NCI-H510A (cell line): ENCODE results near the gene INHA.

Experiments
- DNase-seq: peaks from one replicate; lab custom pipeline; 2025; lab: John Stamatoyannopoulos, UW

Gene INHA, protein sequence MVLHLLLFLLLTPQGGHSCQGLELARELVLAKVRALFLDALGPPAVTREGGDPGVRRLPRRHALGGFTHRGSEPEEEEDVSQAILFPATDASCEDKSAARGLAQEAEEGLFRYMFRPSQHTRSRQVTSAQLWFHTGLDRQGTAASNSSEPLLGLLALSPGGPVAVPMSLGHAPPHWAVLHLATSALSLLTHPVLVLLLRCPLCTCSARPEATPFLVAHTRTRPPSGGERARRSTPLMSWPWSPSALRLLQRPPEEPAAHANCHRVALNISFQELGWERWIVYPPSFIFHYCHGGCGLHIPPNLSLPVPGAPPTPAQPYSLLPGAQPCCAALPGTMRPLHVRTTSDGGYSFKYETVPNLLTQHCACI

DNA sequence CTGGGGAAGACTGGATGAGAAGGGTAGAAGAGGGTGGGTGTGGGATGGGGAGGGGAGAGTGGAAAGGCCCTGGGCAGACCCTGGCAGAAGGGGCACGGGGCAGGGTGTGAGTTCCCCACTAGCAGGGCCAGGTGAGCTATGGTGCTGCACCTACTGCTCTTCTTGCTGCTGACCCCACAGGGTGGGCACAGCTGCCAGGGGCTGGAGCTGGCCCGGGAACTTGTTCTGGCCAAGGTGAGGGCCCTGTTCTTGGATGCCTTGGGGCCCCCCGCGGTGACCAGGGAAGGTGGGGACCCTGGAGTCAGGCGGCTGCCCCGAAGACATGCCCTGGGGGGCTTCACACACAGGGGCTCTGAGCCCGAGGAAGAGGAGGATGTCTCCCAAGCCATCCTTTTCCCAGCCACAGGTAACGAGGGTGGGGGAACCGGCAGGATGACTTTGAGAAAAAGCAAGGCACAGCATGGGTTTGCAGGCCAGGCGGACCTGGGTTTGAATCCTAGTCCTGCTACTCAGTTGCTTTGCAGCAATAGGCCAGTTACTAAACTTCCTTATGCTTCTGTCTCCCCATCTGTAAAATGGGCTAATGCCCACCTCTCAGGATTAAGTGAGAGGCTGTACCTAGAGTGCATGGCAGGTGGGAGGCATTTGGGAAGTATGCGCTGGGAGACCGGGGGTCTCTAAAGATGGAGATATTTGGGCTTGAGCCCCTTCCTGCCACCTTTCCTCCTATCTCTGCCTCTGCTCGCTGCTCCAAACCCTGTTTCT, at the start of gene INHA:
Gene INHA (plus strand): TSS at position 74 of the 765 bp plus-strand sequence. CDS start 65 bp downstream, at position 139.
- no peak for DNase-seq

DNA sequence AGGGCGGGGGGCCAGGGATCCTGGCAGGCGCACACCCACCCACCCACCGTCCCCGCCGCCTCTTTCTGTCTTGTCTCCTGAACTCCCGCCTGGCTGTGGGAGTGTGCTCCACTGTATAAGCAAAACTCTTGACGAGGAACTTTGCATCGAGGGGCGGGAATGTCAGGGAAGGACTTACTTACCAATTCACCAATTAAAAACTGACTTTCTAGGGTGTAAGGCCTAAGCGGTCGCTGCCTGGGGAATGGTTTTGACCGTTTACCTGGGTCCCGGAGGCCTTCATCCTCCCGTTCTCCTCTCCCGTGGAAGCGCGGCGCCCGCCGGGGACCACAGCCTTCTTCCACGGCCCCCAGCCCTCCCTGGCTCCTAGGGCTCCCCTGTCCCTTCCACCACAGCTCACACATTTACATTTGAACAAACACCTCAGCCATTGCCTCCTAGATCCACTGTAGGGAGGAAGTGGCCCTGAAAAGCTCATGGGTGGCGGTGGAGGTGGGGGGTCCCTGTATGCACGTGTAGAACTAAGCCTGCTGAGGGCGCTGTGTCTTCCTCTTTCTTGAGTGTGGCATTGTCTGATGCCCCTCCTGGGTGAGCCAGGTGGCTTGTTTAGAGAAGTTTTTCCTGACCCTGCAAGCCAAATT, 49.0 kb upstream of the INHA start:
- no peak for DNase-seq

DNA sequence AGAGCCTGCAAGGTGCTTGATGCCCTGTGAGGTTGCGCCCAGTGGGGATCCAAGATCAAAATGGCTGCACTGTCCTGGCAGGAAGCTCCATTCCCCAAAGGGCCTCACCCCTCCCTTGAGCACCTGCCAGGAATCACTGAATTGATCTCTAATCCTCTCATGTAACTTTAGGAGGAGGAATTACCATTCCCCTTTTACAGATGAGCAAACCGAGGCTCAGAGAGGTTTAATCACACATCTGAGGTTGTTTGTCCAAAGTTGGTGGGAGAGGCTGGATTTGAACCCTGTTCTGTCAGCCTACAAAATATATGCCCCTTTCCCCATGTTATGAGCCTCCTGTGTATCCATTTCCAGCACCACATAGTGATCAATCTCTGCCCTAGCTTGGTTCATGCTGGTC, 47.3 kb upstream of the INHA start:
- no peak for DNase-seq

DNA sequence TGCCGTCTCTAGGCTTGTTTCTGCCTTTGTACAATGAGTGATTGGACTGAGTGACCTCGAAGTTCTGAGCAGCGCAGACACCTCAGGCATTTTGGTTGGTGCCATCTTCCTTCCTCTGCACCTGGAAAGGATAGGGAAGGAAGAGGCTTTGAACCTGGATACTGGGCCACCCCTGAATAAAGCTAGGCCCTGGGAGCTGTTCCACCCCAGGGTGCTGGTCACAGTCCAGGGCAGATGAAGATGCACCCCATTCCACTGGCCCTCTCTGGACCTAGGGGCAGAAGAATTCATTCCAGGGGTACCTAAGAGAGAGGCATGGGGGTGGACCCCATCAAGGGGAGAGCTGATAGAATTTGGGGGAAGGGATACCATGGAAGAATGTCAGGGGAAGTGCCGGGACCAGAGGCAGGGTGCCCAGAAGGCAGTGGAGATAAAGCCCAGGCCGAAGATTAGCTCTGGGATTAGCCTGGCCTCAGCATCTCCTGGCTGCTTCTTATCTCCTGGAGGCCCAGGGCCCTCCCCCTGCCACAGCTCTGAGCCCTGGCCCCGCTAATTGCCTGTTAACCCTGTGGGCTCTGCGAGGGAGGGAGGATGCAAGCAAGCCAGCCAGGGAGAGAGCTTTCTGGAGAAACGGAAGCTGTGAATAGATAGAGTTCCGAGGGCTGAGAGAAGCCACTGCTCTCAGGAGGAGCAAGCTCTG, 46.4 kb upstream of the INHA start:
- no peak for DNase-seq

DNA sequence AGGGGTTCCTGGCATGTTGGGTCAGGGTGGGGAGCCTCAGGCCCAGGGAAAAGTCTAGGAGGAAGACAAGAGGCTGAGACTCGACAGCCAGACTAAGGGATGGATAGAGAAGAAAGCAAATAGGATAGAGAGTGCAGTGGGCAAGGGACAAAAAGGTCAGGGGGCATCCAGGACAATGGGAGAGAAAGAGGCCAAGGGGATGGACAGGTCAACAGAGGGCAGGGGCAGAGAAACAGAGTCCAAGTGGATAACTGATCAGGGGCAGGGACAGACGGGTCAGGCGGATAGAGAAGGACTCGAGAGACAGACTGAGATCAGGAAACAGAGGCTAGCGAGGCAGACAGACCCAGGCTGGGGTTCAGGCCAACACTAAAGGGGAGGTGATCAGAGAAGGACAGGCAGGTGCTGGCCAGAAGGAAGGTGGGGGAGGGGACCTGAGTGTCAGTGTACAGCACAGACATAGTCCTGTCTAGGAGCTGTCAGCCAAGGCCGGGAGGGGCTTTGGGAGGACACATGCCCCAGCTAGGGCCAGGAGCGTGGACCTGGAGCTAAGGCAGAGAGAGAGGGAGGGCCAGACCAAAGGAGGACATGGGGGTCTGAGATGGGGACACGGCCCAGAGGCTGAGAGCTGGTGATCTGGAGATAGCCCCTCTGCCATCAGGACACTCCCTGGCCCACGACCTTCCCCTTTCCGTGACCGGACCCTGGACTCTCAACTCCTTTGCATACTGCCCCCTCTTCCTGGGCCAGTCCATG, 45.6 kb upstream of the INHA start:
- DNase-seq, result no peak

DNA sequence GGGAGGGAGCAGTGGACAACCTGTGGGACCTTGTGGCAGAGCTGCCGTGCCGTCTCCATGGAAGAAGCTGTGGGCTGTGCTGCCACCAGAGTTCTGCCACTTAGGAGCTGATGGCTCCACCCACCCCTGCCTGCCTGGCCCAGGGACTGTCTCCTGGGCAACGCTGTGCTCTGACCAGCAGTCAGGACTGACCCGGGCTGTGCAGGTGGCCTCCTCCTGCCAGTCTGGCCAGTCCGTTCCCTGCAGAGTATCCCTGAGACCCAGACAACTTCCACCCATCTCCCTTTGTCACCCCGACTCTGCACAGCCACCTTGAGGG, 45.1 kb upstream of the INHA start:
- DNase-seq, result peak; percentile 36

DNA sequence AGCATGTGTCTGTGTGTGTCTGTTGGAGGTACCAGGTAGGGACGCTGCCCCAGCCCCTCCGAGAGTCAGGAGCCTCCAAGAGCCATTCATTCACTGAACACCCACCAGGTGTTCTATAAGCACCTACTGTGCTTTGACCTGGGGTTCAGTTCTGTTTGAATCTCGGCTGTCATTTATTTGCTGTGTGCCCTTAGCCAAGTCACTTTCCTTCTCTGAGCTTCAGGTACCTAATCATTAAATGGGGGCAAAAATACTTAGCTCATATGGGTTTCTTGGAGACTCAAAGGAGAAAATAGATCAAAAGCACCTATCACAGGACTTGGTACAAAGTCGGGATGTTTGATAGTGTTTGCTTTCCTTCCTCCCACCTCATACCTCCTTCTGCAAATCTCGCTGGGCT, 44.6 kb upstream of the INHA start:
- no peak for DNase-seq

DNA sequence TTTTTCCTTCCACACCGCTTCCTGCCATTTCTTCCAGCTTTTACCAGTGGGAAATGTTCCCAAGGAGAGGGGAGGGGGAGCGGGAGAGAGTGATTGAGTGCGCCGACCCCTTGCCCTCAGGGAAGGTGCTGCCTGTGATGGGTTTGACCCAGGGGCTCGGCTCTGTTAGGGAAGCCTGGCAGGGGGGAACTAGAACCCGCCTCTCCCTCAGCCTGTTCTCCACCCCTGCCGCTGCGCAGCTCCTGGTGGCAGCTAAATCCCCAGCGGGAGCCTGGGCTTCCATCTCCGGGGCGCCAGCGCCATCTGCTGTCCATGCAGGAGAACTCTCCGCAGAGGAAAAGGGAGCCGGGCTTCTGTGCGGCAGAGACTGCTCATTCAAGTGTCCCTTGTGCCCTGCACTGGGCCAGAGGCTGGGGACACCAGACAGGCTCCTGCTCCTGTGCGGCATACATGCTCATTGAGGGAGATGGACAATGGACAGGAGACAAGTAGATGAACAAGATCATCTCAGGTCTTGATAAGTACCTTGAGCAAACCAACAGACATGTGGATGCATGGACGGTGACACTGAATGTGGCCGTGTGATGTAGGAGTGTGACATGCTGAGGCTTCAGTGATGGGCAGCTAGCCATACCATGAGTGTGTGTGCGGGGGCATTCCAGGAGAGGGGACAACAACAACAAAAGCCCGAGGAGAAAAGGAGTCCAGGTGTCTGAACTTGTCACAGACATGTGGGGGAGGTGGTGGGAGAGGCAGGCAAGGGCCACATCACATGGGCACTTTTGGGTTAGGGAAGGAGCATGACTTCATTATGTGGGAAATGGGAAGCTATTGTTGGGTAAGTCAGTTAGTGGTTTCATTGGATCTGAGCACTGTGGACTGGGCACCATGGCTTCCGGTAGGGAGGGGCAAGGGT, 41.8 kb upstream of the INHA start:
- DNase-seq, result peak; percentile 68

DNA sequence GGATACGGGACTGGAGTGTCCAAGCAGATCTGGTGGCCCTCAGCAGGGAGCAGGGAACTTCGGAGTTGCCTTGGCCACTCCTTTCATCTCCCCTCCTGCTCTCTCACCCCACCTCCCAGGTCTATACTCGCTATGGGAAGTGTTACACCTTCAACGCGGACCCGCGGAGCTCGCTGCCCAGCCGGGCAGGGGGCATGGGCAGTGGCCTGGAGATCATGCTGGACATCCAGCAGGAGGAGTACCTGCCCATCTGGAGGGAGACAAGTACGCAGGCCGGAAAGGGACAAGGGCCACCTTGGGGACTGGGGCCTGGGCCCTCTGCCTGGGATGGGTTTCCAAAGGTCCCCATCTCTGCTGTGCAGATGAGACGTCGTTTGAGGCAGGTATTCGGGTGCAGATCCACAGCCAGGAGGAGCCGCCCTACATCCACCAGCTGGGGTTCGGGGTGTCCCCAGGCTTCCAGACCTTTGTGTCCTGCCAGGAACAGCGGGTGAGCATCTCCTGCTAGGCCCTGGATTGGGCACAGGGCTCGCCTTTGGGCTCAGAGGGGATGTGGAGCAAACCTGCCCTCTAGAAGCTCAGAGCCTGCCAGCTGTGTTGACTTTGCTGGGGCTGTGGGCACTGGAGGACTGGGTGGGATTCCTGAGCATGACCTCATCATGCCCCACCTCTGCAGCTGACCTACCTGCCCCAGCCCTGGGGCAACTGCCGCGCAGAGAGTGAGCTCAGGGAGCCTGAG, 40.3 kb upstream of the INHA start:
- no peak for DNase-seq

DNA sequence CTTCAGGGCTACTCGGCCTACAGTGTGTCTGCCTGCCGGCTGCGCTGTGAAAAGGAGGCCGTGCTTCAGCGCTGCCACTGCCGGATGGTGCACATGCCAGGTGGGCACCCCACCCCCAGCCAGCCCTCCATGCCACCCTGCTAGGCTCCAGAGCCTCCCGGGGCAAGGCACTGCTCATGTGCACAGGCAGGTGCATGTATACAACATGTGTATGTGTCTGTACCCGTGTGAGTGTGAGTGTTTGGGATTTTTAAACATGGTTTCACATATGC, 39.8 kb upstream of the INHA start:
- no peak for DNase-seq

DNA sequence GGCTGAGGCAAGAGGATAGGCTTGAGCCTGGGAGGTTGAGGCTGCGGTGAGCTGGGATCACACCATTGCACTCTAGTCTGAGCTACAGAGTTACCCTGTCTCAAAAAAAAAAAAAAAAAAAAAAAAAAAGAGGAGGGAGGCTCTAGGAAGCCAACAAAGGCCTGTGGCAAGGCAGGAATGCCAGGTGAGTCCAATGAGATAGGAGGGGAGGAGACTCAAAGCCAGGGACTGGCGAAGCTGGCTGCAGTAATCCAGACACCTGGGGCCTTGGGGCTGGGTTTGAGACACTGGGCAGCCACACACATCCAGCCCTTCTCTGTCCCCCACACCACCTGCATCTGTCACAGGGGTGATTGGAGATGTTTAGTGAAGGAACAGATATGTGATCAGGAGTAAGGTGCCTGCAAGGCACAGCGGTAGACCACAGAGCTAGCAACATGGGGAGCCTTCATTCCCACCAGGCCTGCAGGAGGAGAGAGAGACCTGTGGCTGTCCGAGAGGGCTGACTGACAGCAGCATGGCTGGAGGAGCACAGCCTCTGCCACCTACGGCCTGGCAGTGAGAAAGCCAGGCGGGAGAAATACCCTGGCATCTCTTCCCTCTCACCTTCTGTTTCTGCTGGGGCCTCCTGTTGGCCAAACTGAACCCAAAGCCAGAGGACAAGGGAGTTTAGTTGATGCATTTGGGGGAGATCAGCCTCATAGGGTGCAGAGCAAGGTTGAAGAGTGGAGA, 38.0 kb upstream of the INHA start:
- DNase-seq, result no peak

DNA sequence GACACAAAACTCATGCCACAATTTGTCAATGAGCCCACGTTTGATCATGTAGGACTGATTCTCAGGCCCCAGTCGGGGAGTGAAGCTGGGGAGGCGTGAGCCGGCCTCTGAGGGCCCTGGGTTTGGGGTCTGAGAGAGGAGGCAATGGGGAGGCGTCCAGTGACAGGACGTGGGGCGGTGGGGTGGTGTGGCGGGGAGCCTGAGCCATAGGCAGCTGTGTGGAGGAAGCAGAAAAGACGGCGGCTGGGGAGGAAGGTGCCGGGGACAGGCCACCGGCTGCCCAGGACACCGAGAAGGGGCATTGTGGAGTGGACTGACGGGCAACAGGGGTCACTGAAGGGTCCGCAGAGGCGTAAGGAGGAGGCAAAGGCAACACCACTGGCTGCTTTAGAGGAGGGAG, 35.7 kb upstream of the INHA start:
- no peak for DNase-seq

DNA sequence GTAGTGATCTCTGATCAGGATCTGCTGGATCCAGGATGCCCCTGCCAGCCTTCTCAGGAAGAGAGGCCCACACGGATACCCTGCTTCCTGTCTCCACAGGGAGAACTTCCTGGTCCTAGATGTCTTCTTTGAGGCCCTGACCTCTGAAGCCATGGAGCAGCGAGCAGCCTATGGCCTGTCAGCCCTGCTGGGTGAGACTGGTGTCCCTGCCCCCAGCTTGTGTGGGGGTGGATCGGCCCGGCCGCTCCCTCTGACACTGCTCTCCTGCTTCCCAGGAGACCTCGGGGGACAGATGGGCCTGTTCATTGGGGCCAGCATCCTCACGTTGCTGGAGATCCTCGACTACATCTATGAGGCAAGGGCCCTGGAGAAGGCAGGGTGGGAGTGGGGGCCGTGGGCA, 35.1 kb upstream of the INHA start:
- no peak for DNase-seq

DNA sequence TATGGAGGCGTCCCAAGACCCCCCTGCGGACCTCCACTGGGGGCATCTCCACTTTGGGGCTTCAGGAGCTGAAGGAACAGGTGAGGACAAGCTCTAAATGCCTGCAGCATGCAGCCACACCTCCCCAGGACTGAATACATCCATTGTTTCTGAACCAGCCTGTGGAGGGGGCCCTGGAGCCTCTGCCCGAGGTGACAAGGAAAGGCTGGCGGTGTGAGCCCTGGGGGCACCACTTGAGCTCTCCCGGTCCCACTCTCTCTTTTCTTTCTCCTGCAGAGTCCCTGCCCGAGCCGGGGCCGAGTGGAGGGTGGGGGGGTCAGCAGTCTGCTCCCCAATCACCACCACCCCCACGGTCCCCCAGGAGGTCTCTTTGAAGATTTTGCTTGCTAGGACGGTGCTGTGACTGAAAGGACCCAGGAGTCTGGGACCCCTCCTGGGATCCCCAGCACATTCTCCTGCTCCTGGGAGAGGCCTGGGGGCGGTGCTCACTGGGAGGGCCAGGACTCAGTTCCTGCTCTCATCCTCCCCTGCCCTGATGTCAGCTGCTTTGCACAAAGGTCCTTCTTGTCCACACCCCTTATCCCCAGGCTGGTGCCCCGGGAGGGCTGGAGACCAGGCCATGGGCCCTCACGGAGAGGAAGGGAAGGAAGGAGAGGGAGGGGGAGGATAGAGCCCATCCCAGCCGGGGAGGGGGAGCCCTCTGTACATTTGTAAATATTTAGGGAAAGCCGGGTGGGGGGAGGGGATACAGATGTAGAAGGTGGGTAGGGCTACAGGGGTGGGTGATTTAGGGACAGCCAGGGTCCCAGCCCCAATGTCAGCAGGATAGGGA, 34.2 kb upstream of the INHA start:
- DNase-seq, result no peak

DNA sequence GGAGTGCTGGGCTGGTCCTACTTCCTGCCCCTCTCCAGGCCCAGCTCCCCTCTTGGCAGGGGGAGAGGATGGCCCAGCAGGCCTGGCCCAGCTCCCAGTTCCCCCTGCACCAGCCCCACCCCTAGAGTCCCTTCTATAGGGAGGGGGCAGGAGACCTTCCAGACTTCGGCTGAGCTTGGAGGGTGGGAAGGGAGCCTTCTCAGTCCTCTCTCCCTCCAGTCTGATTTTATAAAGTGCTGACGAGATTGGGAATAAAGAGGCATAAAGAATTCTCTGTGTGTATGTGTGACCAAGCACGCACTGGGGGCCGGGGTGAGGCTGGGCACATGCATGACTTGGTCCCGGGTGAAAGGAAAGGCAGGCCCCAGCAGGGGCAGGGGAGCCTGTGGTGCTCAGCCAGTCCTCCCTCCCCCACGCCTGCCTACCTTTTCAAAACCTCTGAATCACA, 33.6 kb upstream of the INHA start:
- no peak for DNase-seq

DNA sequence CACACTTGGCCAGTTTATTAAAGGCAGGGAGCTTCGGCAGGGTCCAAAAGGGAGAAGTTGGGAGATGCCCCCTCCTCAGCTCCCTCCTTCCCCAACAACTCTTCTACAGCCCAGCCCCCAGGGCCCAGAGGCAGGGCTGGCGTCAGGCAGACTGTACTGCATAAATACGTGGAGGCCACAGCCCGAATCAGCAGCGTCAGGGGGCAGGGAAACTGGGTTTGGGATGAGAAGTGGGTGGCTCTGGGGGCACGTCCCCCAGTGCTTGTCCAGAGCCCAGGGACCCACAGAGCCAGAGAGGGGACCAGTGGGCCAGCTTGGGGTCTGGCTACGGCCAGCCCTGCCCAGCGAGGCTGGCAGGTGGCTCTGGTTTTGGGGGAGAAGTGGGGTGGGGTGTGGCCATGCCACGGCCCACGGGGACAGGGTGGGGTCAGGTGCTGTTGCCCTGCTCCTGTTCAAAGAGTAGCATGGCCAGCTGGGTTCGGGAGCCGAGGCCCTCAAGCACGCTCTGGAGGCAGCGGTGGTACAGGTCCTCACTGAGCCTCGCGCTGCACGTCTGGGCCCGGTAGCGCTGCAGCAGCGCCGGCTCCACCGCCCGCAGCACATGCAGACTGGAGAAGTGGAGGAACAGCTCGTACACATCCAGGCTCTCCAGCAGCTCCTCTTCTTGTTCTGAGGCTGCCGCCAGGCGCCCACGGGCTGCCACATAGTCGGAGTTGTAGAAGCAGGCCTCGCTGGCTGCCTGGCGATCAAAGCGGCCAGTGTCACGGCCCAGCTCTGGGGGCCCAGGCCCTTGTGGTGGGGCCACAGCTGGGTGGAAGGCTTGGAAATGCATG, 32.9 kb upstream of the INHA start:
- no peak for DNase-seq

DNA sequence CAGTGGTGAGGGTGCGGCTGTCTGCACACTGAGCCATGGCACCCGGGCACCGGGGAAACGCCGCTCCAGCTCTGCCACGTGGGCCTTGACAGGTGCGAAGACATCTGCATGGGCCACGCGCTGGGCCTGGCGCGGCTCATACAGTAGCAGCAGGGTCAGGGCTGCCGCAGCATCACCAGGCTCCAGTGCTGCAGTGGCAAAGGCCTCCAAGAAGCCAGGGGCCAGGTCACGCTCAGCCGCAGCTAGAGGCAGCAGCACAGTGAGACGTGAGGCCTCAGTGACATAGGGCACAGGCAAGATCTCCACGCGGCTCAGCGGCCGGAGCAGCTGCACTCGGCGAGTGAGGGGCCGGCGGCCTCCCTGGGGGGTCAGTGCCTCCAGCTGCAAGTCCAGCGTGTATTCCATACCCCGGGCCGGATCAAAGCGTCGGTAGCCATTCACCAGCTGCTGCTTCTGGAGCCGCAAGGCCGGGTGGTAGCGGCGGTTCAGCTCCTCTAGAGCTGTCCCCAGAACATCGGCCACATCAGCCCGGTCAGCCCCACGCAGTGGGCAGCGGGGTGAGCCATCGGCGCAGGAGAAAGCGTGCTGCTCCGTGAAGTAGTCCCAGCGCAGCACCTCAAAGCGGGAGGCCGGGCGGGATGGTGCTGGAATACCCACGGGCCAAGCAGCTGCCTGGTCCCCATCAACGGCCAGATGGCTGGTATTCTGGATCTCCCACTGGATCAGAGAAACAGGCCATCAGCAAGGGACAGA, 32.0 kb upstream of the INHA start:
- DNase-seq, result no peak
